HepG2 (cell line): Measurements from ENCODE around the gene MFSD2A.

Experiments used
- EZH2 ChIP-seq: conservative IDR thresholded peaks from 2 replicates; pipeline ENCODE4 v1.6.1; 2012; ENCODE audit warnings: mild to moderate bottlenecking, low read depth, low read length, moderate library complexity
- NFYB ChIP-seq: sonication (generic); formaldehyde crosslinking; IDR thresholded peaks from 2 replicates; pipeline ENCODE4 v1.4.0; 2020; ENCODE audit warnings: missing genetic modification reagents
- POLR2A ChIP-seq, 2 experiments: IDR thresholded peaks; 2 replicates each; pipeline ENCODE4 v1.6.1; 2011; ENCODE audit warnings: low read depth in 2 of 2, low read length in 2 of 2, mild to moderate bottlenecking in 1 of 2, moderate library complexity in 1 of 2; ENCODE audit not compliant: insufficient read depth in 1 of 2
- RELA ChIP-seq: sonication (generic); formaldehyde crosslinking; IDR thresholded peaks from 2 replicates; pipeline ENCODE4 v1.4.0; 2020; ENCODE audit warnings: missing genetic modification reagents
- SKI ChIP-seq: fragments of 450-650 bp; IDR thresholded peaks from one replicate; pipeline ENCODE4 v1.6.1; 2018; ENCODE audit warnings: mild to moderate bottlenecking; ENCODE audit not compliant: partially characterized antibody
- ZNF317 ChIP-seq: sonication (generic); formaldehyde crosslinking; IDR thresholded peaks from 2 replicates; pipeline ENCODE4 v1.5.0; 2020; ENCODE audit warnings: mild to moderate bottlenecking, missing genetic modification reagents
- TF ChIP-seq, protein P1 (sequence below): sonication (generic); formaldehyde crosslinking; IDR thresholded peaks from 2 replicates; pipeline ENCODE4 v1.5.0; 2020; ENCODE audit warnings: mild to moderate bottlenecking, missing genetic modification reagents, moderate library complexity

GRCh38 chr1:39973503-39974135 lies 18.7 kb downstream of the MFSD2A start:
- TF ChIP-seq SKI (no peak), RELA (no peak), ZNF317 (CRISPR knock-in tag) (no peak), POLR2A (IDR thresholded peaks at IDR 0.05; ENCODE audit: insufficient read depth in 1 of 2, low read depth in 2 of 2, low read length in 2 of 2) (no peak), EZH2 (no peak), NFYB (CRISPR knock-in tag) (no peak)
- TF ChIP-seq, protein P1, sequence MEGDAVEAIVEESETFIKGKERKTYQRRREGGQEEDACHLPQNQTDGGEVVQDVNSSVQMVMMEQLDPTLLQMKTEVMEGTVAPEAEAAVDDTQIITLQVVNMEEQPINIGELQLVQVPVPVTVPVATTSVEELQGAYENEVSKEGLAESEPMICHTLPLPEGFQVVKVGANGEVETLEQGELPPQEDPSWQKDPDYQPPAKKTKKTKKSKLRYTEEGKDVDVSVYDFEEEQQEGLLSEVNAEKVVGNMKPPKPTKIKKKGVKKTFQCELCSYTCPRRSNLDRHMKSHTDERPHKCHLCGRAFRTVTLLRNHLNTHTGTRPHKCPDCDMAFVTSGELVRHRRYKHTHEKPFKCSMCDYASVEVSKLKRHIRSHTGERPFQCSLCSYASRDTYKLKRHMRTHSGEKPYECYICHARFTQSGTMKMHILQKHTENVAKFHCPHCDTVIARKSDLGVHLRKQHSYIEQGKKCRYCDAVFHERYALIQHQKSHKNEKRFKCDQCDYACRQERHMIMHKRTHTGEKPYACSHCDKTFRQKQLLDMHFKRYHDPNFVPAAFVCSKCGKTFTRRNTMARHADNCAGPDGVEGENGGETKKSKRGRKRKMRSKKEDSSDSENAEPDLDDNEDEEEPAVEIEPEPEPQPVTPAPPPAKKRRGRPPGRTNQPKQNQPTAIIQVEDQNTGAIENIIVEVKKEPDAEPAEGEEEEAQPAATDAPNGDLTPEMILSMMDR (CRISPR knock-in tag): peak; percentile 96
